CD8-positive, alpha-beta memory T cell (primary cell): Measurements from ENCODE around the gene NWD2. TPM values are rescaled to one million over a fixed set of nuclear protein-coding genes. Genes with fewer than 3 reads are reported as not detected.

Experiments
- CTCF ChIA-PET: fragments of 350-600 bp; sonication (Branson Sonifier 250); formaldehyde crosslinking; loops from one replicate; lab custom pipeline; 2021; ENCODE audit warnings: antibody characterized with exemption; lab: Charles Lee
- POLR2A ChIA-PET: fragments of 350-600 bp; sonication (Branson Sonifier 250); formaldehyde crosslinking; loops from one replicate; lab custom pipeline; 2021; ENCODE audit warnings: antibody characterized with exemption; lab: Charles Lee
- DNase-seq, 5 donors: peaks; one replicate each; pipeline versions ENCODE4 v3.0.0 to v3.0.0-alpha.2; 2020 to 2022; ENCODE audit warnings: mixed read lengths in 1 of 5
- H3K27ac ChIP-seq: one replicate; pipeline ENCODE4 v1.7.0; 2013; ENCODE audit warnings: low read depth, mild to moderate bottlenecking, low read length, moderate library complexity
- H3K27me3 ChIP-seq: 2 replicates; pipeline ENCODE4 v1.7.0; 2013; ENCODE audit warnings: low read length, mild to moderate bottlenecking; ENCODE audit not compliant: insufficient read depth, poor library complexity, severe bottlenecking
- H3K36me3 ChIP-seq: 2 replicates; pipeline ENCODE4 v1.7.0; 2013; ENCODE audit warnings: mild to moderate bottlenecking, low read length, moderate library complexity; ENCODE audit not compliant: insufficient read depth
- H3K4me1 ChIP-seq: 2 replicates; pipeline ENCODE4 v1.7.0; 2013; ENCODE audit warnings: mild to moderate bottlenecking, low read length, moderate library complexity; ENCODE audit not compliant: insufficient read depth
- H3K4me3 ChIP-seq: 2 replicates; pipeline ENCODE4 v1.7.0; 2013; ENCODE audit warnings: mild to moderate bottlenecking, low read length
- H3K9me3 ChIP-seq: 2 replicates; pipeline ENCODE4 v1.7.0; 2013; ENCODE audit warnings: mild to moderate bottlenecking, low read length
- H3K27ac Mint-ChIP-seq, 8 donors: one replicate each; pipeline ENCODE4 v1.8.0; 2020 to 2021; ENCODE audit warnings: mixed read lengths in 8 of 8, mild to moderate bottlenecking in 6 of 8, inconsistent platforms in 3 of 8, moderate library complexity in 3 of 8
- H3K27me3 Mint-ChIP-seq, 2 donors: one replicate each; pipeline ENCODE4 v1.8.0; 2020 to 2021; ENCODE audit warnings: mixed read lengths in 2 of 2, mild to moderate bottlenecking in 1 of 2, moderate library complexity in 1 of 2
- H3K36me3 Mint-ChIP-seq, 3 donors: one replicate each; pipeline ENCODE4 v1.8.0; 2020 to 2021; ENCODE audit warnings: mixed read lengths in 3 of 3, inconsistent platforms in 1 of 3, mild to moderate bottlenecking in 1 of 3
- H3K4me1 Mint-ChIP-seq, 3 donors: one replicate each; pipeline ENCODE4 v1.8.0; 2020 to 2021; ENCODE audit warnings: mixed read lengths in 3 of 3, inconsistent platforms in 1 of 3, mild to moderate bottlenecking in 1 of 3
- H3K4me3 Mint-ChIP-seq, 7 donors: one replicate each; pipeline ENCODE4 v1.8.0; 2020 to 2021; ENCODE audit warnings: mixed read lengths in 7 of 7, mild to moderate bottlenecking in 6 of 7, moderate library complexity in 4 of 7, inconsistent platforms in 2 of 7
- H3K9me3 Mint-ChIP-seq, 5 donors: one replicate each; pipeline ENCODE4 v1.8.0; 2020 to 2022; ENCODE audit warnings: mixed read lengths in 5 of 5, mild to moderate bottlenecking in 3 of 5, moderate library complexity in 2 of 5, inconsistent platforms in 1 of 5
- polyA plus RNA-seq: library from polyadenylated mRNA; unstranded; fragments of 300-500 nt; fragmentation: Illumina TruSeq; gene quantifications from one replicate; pipeline ENCODE4 v1.2.3, GENCODE V29; 2021
- total RNA-seq, 2 experiments: library from RNA; stranded (reverse); gene quantifications; one replicate each; pipeline ENCODE4 v1.2.3, GENCODE V29; 2021

The NWD2 gene
- total and polyA plus RNA-seq, 3 experiments from 2014 or later, result not detected

DNA sequence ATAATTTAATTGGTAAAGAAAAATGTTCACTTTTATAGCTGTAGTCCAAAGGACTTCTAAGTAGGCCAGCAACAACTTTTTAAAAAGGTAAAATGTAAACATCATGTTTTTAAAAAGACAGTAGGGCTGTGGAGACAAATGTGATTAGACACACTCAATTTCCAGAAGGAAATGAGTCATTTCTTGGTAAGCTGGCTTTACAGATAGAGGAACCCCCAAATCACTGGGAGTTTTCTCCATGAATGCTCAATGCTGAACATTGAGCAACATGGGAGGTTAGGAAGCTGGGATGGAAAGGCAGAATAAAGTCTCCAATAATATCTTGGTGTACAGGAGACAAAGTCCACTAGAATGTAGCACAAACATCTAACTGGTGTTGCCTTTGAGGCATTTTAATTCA lies 121.3 kb downstream of the NWD2 start:
- Histone ChIP-seq H3K36me3 (no peaks in the 10 kb centered on the region), H3K9me3 (no peaks in the 10 kb centered on the region), H3K27me3 (no peaks in the 10 kb centered on the region), H3K4me1 (no peaks in the 10 kb centered on the region), H3K27ac (no peak overlapping the region), H3K4me3 (no peak overlapping the region)
- peaks cover 0 to 3% (median 0%) of the 10 kb centered on the region in 5 donors for H3K9me3 Mint-ChIP-seq
- H3K4me3 Mint-ChIP-seq, result no peak overlapping the region
- CTCF ChIA-PET, result no interaction called here
- H3K36me3 Mint-ChIP-seq, result no peaks in the 10 kb centered on the region
- no peaks in the 10 kb centered on the region for H3K4me1 Mint-ChIP-seq
- no peak for DNase-seq
- H3K27ac Mint-ChIP-seq, result no peak overlapping the region
- H3K27me3 Mint-ChIP-seq, result peaks cover 0 to 15% of the 10 kb centered on the region in 2 donors
- POLR2A ChIA-PET, result no interaction called here

DNA sequence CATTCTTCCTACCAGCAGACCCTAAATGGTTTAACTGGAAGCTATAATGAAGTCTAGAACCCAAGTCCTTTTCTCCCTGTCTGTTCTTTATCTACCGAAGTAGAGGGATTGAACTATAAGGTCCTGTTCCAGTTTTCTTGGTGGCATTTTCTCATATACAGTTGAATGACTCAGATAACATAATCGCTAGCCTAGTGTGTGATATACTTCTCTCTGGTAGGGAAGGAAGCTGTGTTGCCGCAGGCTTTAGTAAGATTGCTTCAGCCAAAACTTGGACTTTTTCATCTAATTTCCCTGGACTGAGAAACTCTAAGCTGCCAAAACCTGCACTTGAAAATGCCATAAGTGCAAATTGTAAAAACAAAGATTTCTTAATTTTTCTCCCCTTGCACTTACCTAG lies 123.4 kb downstream of the NWD2 start:
- no peaks in the 10 kb centered on the region for H3K36me3 ChIP-seq
- ChIA-PET CTCF (no interaction called here), POLR2A (no interaction called here)
- H3K9me3 Mint-ChIP-seq, result no peaks in the 10 kb centered on the region
- no peak overlapping the region for H3K4me3 ChIP-seq
- H3K4me1 Mint-ChIP-seq, result no peaks in the 10 kb centered on the region
- H3K9me3 ChIP-seq, result no peaks in the 10 kb centered on the region
- no peaks in the 10 kb centered on the region for H3K27me3 ChIP-seq
- H3K4me1 ChIP-seq, result no peaks in the 10 kb centered on the region
- no peaks in the 10 kb centered on the region for H3K36me3 Mint-ChIP-seq
- peaks cover 0 to 4% of the 10 kb centered on the region in 2 donors for H3K27me3 Mint-ChIP-seq
- DNase-seq, result no peak
- H3K4me3 Mint-ChIP-seq, result no peak overlapping the region
- H3K27ac Mint-ChIP-seq, result no peak overlapping the region
- H3K27ac ChIP-seq, result no peak overlapping the region

DNA sequence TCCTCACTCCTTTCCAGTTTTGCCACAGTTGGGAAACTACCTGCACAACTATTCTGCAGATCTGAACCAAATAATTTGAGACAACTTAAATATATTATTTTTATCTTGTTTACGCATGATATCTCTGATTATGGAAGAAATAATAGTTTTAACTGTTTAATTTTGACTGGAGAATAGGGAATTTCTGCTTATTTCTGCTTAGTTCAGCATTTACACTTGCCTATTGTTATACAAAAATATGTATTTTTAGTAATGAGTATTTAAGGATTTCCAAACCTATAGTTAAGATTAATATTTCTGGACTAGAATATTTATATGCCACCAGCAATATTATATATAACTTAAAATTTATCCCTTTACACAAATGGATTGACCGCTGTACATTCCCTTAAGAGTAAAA lies 125.5 kb downstream of the NWD2 start:
- H3K27me3 ChIP-seq, result no peaks in the 10 kb centered on the region
- Mint-ChIP-seq H3K36me3 (no peaks in the 10 kb centered on the region), H3K4me1 (no peaks in the 10 kb centered on the region), H3K27me3 (peaks cover 0 to 4% of the 10 kb centered on the region in 2 donors), H3K27ac (no peak overlapping the region), H3K4me3 (no peak overlapping the region), H3K9me3 (no peaks in the 10 kb centered on the region)
- no peak for DNase-seq
- no peak overlapping the region for H3K27ac ChIP-seq
- H3K9me3 ChIP-seq, result no peaks in the 10 kb centered on the region
- CTCF ChIA-PET, result no interaction called here
- no peak overlapping the region for H3K4me3 ChIP-seq
- POLR2A ChIA-PET, result no interaction called here
- no peaks in the 10 kb centered on the region for H3K4me1 ChIP-seq
- H3K36me3 ChIP-seq, result no peaks in the 10 kb centered on the region

DNA sequence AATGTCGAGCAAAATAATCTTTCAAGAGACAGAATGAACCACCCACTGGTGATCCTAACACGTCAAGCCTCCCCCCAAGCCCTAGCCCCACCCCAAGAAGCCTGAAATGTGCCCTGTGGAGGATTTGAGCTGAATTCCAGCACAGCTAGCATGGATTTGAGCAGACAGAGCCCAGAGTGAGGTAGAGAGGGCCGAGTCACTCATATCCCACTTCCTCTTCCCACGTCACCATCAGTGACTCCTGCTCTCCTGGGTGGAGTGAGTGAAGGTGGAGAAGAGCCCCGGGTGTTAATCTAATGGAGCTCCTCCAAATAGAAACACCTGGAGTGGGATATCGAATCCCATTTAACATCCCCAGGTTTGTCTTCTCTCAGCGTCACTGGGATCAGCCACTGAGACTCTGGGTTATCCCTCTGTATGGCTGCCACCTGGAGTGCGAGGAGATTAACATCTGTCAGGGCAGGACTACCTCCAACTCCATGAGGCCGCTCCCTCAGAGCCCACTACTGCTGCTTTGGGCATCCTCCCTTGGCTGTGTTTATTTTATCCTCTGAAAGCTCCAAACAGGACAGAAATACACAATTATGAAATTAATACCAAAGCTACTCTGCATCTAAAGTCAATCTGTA lies 136.6 kb downstream of the NWD2 start:
- no peak overlapping the region for H3K4me3 Mint-ChIP-seq
- ChIA-PET POLR2A (no interaction called here), CTCF (no interaction called here)
- Histone ChIP-seq H3K27me3 (no peaks in the 10 kb centered on the region), H3K36me3 (no peaks in the 10 kb centered on the region), H3K27ac (no peak overlapping the region), H3K4me1 (no peaks in the 10 kb centered on the region), H3K4me3 (no peak overlapping the region), H3K9me3 (no peaks in the 10 kb centered on the region)
- peaks cover 4 to 7% of the 10 kb centered on the region in 2 donors for H3K27me3 Mint-ChIP-seq
- H3K4me1 Mint-ChIP-seq, result no peaks in the 10 kb centered on the region
- DNase-seq, result no peak
- H3K36me3 Mint-ChIP-seq, result no peaks in the 10 kb centered on the region
- no peaks in the 10 kb centered on the region for H3K9me3 Mint-ChIP-seq
- no peak overlapping the region for H3K27ac Mint-ChIP-seq

DNA sequence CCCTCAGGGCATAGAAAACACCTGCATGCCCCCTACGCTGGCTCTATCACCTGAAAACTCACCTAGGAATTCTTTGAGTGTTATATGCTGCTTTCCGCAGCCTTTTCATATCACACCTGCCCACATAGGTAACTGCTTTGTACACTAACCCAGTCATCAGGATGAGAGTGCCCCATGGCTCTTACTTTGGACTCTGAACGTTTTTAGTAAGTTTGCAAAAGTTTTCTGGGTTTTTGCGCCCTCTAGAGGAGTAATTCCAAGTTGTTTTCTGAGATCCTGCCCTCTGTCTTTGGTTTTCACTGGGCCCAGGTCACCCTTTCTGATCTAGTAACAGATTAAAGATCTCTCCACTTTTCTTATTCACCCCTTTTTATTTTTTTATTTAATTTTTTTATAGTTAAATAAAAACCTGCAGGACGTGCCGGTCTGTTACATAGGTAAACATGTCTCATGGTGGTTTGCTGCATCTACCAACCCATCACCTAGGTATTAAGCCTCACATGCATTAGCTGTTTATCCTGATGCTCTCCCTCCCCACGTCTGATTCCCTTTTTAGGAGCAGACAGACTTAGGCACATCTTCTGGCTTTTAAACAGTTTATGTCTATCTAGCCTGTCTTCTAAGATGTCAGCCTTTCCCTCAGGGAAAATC lies 139.2 kb downstream of the NWD2 start:
- Histone ChIP-seq H3K4me3 (no peak overlapping the region), H3K27ac (no peak overlapping the region), H3K4me1 (no peaks in the 10 kb centered on the region), H3K9me3 (no peaks in the 10 kb centered on the region), H3K36me3 (no peaks in the 10 kb centered on the region), H3K27me3 (no peaks in the 10 kb centered on the region)
- no peaks in the 10 kb centered on the region for H3K4me1 Mint-ChIP-seq
- H3K27me3 Mint-ChIP-seq, result peaks cover 2 to 11% of the 10 kb centered on the region in 2 donors
- DNase-seq, result no peak
- no peak overlapping the region for H3K4me3 Mint-ChIP-seq
- H3K36me3 Mint-ChIP-seq, result no peaks in the 10 kb centered on the region
- no peak overlapping the region for H3K27ac Mint-ChIP-seq
- H3K9me3 Mint-ChIP-seq, result no peaks in the 10 kb centered on the region
- CTCF ChIA-PET, result no interaction called here
- POLR2A ChIA-PET, result no interaction called here

DNA sequence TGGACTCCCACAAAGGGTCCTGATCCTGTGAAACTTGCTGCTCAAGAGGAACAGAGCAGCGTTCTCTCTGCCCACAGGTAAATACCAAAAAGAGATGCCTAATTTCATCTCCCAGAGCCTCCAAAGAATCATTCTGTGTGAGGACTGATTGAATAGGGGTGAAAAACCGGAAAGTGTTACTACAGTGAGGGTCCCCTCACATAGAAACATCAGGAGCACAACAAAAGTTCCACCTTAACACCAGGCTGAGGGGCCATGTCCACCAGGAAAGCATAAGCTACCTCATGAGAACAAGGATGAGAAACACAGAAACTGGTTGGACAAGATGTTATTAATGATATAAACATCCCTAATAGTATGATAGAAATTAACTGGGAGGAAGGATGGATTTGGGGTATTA lies 140.9 kb downstream of the NWD2 start:
- ChIA-PET POLR2A (no interaction called here), CTCF (no interaction called here)
- H3K9me3 Mint-ChIP-seq, result no peaks in the 10 kb centered on the region
- no peaks in the 10 kb centered on the region for H3K36me3 Mint-ChIP-seq
- no peaks in the 10 kb centered on the region for H3K4me1 Mint-ChIP-seq
- H3K27ac Mint-ChIP-seq, result no peak overlapping the region
- Histone ChIP-seq H3K4me1 (no peaks in the 10 kb centered on the region), H3K4me3 (no peak overlapping the region), H3K9me3 (no peaks in the 10 kb centered on the region), H3K27ac (no peak overlapping the region), H3K27me3 (no peaks in the 10 kb centered on the region), H3K36me3 (no peaks in the 10 kb centered on the region)
- DNase-seq, result no peak
- peaks cover 2 to 14% of the 10 kb centered on the region in 2 donors for H3K27me3 Mint-ChIP-seq
- no peak overlapping the region for H3K4me3 Mint-ChIP-seq

DNA sequence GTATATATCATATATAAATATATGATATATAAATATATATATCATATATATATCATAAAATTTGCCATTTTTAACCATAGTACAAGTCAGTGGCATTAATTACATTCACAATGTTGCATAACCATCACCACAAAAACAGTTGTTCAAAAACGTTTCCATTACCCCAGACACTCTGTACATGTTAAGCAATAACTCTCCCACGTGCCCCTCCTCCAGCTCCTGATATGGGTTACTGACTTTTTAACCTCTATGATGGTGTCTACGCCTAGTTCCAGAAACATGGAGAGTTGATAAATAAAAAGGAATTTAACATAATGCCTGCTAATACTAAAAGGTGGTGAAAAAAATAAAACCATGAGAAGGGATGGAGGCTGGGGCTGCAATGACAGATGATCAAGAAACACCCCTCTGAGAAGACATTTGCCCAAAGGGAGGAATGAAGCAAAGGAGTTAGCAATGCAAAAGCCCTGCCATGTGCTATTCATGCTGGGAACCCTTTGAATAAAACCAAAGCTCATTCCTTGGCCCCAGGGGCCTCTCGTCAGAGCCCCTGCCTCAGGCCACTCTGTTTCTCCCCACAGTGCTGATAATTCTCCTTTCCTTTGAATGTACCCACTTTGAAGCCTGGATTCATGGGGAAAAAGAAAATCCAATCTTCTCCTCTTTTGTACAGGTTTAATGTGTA lies 144.3 kb downstream of the NWD2 start:
- H3K9me3 ChIP-seq, result no peaks in the 10 kb centered on the region
- Mint-ChIP-seq H3K4me3 (no peak overlapping the region), H3K4me1 (no peaks in the 10 kb centered on the region), H3K27me3 (peaks cover 0 to 11% of the 10 kb centered on the region in 2 donors), H3K9me3 (no peaks in the 10 kb centered on the region), H3K27ac (no peak overlapping the region), H3K36me3 (no peaks in the 10 kb centered on the region)
- ChIA-PET CTCF (interaction anchor here (0.9 kb wide), 1 partner anchor 12 kb away, joined by 4 read pairs; no protein-coding TSS in a partner anchor), POLR2A (no interaction called here)
- H3K27ac ChIP-seq, result no peak overlapping the region
- H3K27me3 ChIP-seq, result no peaks in the 10 kb centered on the region
- DNase-seq, result no peak
- H3K36me3 ChIP-seq, result no peaks in the 10 kb centered on the region
- H3K4me3 ChIP-seq, result no peak overlapping the region
- H3K4me1 ChIP-seq, result no peaks in the 10 kb centered on the region

DNA sequence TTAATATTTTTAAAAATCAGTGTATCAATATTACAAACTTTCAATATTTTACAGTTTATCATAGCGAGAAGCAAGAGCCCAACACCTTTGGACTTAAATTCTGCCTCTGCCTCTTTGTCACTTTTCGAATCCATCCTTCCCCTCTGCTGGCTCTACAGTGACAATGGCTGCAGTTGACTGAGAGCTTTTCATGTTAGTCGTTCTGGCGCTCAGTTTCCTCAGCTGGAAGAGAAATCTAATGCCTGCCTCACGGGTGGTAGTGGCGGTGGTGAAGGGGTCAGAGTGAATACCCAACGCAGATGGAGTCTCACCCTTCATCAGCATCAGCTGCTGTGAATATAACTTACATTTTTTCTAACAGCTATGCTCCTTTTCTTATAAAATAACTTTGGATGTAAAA lies 144.8 kb downstream of the NWD2 start:
- H3K36me3 ChIP-seq, result no peaks in the 10 kb centered on the region
- no peak overlapping the region for H3K27ac ChIP-seq
- no peak overlapping the region for H3K4me3 ChIP-seq
- Mint-ChIP-seq H3K27me3 (peaks cover 0 to 15% of the 10 kb centered on the region in 2 donors), H3K4me1 (no peaks in the 10 kb centered on the region), H3K36me3 (no peaks in the 10 kb centered on the region), H3K27ac (no peak overlapping the region), H3K4me3 (no peak overlapping the region), H3K9me3 (no peaks in the 10 kb centered on the region)
- POLR2A ChIA-PET, result no interaction called here
- CTCF ChIA-PET, result interaction anchor here (0.9 kb wide), 1 partner anchor 13 kb away, joined by 4 read pairs; no protein-coding TSS in a partner anchor
- H3K9me3 ChIP-seq, result no peaks in the 10 kb centered on the region
- H3K27me3 ChIP-seq, result no peaks in the 10 kb centered on the region
- no peaks in the 10 kb centered on the region for H3K4me1 ChIP-seq
- no peak for DNase-seq
